HG03196 (cell line): Measurements from ENCODE around the gene PDCD1.

Source experiments
- ATAC-seq: cut with Tn5 transposase; IDR thresholded peaks from one replicate; pipeline ENCODE4 v1.9.1; 2021; ENCODE audit not compliant: unreplicated experiment

Gene PDCD1

DNA sequence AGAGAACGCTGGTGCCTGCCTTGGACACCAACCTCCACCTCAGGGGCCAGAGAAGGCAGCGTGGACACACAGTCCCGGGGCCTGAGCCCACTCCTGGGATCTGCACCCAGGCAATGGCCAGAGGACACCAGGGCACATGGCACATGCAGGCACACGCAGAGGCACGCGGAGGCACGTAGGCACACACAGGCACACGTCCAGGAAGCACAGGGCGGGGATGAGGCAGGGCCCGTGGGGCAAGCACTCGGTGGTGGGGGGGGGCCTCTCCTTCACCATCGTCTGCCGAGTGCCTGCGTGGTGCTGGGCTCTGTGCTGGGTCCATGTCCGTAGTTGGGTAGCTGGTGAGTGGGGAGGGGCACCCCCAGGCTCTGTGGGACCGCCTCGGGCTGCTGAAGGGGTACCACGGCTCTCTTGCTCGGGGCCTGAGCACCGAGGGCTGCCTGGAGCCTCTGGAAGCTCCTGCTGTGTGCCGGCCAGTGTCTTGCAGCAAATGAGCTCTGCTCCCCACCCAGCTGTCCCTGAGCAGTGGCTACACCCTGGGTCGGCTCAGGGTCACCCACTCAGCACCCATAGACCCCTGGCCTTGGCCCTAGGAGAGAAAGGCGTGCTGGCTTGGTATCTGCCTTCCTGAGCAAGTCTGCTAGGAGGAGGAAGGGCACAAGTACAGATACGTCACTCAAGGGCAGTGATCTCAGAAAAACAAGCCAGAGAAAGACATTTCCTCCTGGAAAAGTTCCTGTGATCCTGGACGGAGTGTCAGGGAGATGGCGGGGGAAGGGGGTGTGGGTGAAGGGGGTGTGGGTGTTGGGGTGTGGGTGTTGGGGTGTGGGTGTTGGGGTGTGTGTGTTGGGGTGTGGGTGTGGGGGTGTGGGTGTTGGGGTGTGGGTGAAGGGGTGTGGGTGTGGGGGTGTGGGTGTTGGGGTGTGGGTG is 37.3 kb upstream of the PDCD1 start:
- ATAC-seq: no peak

DNA sequence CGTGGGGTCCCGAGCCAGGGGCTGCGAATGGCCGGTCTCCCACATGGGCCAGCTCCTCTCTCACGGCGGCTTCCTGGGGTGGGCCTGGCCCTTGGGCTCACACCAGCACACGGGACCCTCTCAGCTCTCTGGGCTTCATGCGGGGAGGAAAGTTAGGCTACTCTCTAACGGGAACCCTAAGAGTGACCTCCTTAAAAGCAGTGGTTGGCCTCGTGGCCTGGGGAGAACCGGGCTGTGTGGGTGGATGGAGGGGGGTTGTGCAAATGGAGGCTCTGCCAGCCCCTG is 36.7 kb upstream of the PDCD1 start:
- no peak for ATAC-seq

- ATAC-seq: no peak
These were observed 36.2 kb upstream of the PDCD1 start for GRCh38 chr2:241894681-241895426.

GRCh38 chr2:241894056-241894641 is 35.5 kb upstream of the PDCD1 start:
- ATAC-seq: no peak

DNA sequence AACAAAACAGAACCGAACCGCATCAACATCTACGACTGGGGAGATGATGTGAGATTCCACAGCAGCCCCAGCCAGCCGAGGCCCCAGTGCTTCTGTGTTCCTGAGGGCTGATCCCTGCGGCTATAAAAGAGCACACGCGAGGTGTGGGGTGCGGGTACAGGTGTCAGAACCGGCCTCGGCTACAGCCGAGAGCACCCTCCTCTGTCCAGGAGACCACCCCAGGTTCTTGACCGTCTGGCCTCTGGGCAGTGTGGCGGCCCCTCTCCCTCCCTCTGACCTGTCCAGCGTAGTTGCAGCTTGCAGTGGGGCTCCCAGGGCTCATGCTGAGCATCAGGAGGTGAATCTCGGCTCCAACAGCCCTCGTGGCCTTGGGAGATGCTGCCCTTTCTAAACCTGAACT is 34.6 kb upstream of the PDCD1 start:
- ATAC-seq: no peak

- ATAC-seq: no peak
These were observed 33.8 kb upstream of the PDCD1 start for GRCh38 chr2:241892299-241893137.

DNA sequence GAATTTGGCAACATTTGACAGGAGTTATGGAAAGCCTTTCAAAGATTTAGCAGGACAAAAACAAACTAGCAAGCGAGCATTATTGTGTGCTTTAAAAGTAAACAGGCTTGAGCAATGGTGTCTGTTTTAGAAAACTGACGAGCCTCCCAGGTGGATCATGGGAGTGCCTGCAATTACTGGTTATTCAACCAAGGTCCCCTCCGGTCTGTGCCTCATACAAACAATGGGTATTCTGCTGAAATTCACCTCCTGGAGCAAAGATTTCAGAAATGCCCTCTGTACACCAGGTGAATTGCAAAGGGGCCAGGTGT is 33.2 kb upstream of the PDCD1 start:
- no peak for ATAC-seq

DNA sequence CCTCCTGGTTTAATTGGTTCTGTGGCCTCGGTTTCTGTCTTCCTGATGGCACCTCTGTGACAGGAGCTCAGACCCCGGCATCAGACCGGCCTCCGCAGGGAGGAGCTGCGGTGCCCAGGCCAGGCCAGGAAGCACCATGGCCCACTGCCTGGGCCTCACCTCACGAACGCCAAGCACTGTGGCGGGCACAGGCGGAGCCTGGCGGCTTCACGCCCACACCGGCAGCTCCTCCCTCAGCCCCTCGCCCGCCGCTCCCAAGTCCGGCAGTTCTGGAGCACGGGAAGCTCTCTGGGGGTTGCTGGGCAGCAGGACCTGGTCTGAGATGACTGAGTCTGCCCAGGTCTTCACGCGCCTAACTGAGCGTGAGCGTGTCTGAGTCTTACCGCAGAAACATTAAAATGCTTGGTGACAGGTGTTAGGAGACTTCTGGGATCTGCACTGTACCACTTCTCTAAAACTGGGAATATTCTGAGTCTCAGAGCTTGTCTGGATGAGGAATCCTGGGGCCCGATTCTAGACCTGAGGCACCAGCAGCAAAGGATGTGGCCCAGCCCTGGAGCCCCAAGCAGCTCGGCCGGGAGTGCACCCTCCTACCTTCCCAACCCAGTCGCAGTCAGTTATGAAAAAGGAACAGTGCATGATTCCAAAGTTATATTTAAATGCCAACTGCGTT is 32.8 kb upstream of the PDCD1 start:
- no peak for ATAC-seq

DNA sequence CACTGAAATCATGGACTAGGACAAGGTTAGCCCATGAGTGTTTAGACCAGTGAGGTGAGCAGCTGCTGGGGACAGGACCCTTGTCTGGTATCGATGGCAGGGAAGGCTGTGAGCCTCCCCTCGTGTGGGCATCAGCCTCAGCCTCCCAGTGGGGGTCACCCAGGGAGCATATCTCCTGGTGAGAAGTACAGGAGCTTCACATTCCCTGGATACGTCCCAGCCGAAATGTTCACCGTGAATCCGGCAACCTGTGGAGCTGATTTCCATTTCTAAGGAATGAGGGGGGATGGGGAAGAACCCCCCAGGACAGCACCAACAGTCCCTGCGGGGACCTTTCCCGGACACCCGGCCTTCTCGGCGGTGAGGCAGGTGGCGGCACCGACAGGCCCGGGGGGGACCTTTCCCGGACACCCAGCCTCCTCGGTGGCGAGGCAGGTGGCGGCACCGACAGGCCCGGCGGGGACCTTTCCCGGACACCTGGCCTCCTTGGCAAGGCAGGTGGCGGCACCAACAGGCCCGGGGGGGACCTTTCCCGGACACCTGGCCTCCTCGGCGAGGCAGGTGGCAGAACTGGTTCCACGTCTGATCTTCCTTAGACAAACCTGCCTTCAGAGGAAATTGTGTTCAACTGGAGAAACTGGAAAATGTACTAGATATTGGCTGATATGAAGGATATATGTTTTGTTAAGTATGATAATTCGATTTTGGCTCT is 32.0 kb upstream of the PDCD1 start:
- no peak for ATAC-seq

DNA sequence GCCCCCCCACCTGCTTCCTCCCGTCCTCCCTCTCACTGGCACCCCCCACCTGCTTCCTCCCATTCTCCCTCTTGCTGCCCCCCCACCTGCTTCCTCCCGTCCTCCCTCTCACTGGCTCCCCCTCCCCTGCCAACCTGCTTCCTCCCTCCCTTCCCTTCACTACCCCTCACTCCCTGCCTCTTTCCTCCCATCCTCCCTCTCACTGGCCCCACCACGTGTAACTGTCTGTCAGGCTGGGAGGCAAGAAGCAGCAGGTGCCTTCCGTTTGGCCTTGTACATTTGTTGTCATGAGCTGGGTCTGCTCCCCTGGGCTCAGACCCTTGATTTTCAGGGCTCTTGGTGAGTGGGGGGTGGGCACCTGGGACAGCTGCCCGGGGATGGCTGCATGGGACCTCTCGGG is 29.9 kb upstream of the PDCD1 start:
- no peak for ATAC-seq

GRCh38 chr2:241887806-241888522 is 29.3 kb upstream of the PDCD1 start:
- ATAC-seq: no peak

GRCh38 chr2:241886840-241887447 is 28.2 kb upstream of the PDCD1 start:
- no peak for ATAC-seq

DNA sequence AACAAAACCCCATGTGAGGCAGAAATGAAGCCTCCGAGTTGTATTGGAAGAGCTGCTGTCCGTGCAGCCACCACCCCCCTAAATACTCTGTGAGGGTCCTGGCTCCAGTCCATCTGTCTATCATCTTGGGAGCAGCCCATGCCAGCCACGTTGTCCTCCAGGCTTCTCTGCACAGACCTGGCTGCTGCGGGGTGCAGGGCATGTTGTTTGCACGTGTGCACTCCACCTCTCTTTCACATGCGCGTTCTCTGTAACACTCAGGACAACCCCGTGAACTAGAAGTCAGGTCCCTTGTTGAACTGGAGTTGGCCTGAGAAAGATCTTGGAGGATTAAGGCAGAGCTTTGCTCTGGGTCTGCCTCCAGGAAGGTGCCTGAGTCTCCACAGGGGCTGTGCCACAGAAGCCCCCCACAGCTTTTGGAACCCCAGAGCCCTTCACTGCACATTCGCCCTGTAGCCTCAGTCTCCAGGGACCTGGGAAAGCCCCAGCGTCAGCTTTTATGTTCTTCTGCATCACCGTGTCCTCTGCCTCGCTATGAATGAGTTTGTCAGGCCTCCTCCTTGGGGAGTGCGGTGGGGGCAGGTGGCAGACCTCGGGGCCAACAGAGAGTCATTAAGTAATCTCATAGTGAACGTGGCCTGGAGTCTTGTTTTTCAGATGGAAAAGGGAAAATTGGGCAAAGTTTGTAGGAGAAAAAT is 27.4 kb upstream of the PDCD1 start:
- ATAC-seq: no peak

DNA sequence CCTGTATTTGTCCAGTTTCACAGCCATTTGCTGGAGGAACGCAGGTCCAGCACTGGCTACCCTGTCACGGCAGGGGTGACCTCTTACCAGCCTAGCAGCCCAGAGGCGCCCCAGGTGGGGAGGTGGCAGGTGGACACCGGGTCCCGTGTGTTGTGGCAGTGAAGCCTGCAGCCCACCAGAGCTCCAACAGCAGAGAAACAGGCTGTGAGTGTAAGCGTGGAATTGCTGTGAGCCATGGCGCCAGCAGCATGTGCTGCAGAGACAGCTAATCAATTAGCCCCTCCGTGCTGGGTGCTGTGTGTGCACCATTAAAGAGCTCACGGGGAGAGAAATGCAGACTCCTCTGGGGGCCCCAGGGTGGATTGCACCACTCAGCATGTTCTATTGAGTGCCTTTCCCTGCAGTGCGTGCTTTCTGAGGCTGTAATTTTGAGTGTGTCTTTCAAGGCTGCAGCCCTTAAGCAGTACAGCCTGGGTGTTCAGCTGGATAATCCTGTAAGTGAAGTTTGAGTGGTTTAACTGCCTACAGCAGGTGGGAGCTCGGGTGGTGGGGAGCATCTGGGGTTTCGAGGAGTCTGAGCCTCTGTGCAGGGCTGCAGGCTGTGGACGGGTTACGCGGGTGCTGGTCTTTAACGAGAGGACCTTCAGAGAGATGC is 26.7 kb upstream of the PDCD1 start:
- ATAC-seq: no peak

DNA sequence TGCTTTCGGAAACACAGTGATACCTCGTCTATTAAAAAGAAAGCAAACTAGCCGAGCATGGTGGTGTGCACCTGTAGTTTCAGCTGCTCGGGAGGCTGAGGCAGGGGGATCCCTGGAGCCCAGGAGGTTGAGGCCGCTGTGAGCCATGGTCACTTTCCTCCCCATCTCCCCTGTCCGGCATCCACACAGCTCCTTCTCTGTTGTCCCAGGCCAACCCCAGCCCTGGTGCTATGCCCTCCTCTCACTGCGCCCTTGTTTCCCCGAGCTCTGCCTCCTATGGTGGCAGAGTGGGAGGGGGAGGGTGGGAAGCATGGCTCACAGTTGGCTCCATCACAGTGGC is 26.2 kb upstream of the PDCD1 start:
- no peak for ATAC-seq

DNA sequence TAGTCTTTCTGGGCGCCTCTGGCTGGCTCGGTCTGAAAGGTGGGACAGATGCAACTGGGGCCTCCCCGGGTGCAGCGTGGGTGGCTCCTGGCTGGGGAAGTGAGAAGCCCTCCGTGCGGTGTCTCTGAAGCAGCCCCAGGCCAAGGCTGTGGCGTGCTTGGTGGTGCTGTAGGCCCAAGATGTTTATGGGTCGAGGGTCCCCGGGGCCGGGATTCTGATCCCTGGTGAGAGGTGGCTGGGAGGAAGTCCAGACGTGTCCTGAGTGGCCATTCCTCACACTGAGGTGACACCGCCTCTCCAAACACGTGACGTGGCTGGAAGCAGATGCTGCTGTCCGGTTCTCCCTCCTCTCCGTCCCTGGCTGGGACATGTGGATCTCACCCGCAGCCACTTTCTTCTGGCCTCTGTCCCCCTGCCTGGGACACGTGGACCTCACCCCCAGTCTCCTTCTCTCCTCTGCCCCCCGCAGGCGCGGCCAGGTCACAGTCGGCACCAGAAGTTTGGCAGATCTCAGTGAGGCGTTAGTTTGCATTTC is 23.5 kb upstream of the PDCD1 start:
- ATAC-seq: peak; percentile 44

DNA sequence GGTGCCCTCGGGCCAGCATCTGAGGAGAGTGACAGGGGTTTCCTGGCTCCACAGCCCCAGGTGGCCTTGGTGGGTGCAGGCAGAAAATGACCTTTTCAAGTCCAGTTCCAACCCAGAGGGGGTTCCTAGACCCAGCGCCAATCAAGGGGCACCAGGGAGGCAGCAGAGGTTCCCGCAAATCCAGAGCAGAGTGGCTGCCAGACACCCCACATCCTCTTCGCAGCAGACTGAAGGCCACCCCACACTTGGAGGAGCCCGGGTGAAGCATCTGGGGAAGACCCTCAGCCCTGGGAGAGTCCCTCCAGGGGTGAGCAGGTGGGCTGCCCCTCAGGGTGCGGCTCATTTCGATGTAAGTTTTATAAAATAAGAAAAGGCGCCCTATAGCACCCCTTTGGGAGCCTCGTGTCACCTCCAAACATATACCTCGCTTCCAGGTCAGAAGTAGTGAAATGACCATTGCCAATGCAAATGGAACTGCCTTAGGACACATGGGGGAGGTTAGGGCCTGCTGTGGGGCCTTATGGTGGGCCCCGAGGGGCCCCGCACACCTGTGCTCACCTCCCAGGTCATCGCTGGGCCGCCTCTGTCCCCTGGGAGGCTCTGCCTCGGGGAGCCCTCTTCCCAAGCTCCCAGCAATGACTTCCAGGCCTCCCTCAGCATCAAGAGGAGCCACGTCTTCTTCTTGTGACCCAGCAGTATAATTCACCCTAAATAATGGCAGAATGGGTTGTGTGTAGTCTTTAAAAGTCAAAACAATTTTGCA is 21.8 kb upstream of the PDCD1 start:
- ATAC-seq: no peak
